Neural progenitor cell (in vitro differentiated cells): ENCODE results near the gene OSCP1. TPM values are rescaled to one million over a fixed set of nuclear protein-coding genes. Genes with fewer than 3 reads are reported as not detected.

Experiments used
- DNase-seq: peaks from one replicate; pipeline ENCODE4 v3.0.0-alpha.2; 2016; ENCODE audit warnings: low spot score
- H2AFZ ChIP-seq: fragments of 200-600 bp; sonication (generic); replicated peaks from 2 replicates; pipeline ENCODE4 v1.6.1; 2016; ENCODE audit warnings: antibody characterized with exemption
- H3F3A ChIP-seq: fragments of 200-600 bp; sonication (generic); 2 replicates; pipeline ENCODE4 v1.6.1; 2016; ENCODE audit warnings: antibody characterized with exemption, low read depth
- H3K27ac ChIP-seq: fragments of 200-600 bp; sonication (generic); 2 replicates; pipeline ENCODE4 v1.5.1; 2016; ENCODE audit warnings: mild to moderate bottlenecking
- H3K27me3 ChIP-seq: fragments of 200-600 bp; sonication (generic); 2 replicates; pipeline ENCODE4 v1.6.1; 2016; ENCODE audit warnings: mild to moderate bottlenecking, moderate library complexity
- H3K36me3 ChIP-seq: fragments of 200-600 bp; sonication (generic); 2 replicates; pipeline ENCODE4 v1.5.1; 2016
- H3K4me1 ChIP-seq: fragments of 200-600 bp; sonication (generic); 2 replicates; pipeline ENCODE4 v1.6.1; 2016; ENCODE audit warnings: mixed run types
- H3K4me2 ChIP-seq: fragments of 200-600 bp; sonication (generic); 2 replicates; pipeline ENCODE4 v1.6.1; 2016
- H3K4me3 ChIP-seq: fragments of 200-600 bp; sonication (generic); 2 replicates; pipeline ENCODE4 v1.5.1; 2016
- H3K79me2 ChIP-seq: fragments of 200-600 bp; sonication (generic); 2 replicates; pipeline ENCODE4 v1.6.1; 2016; ENCODE audit warnings: low read depth
- H3K9ac ChIP-seq: fragments of 200-600 bp; sonication (generic); 2 replicates; pipeline ENCODE4 v1.6.1; 2016
- H3K9me3 ChIP-seq: fragments of 200-600 bp; sonication (generic); 2 replicates; pipeline ENCODE4 v1.5.1; 2016; ENCODE audit warnings: low read depth
- H4K20me1 ChIP-seq: fragments of 200-600 bp; sonication (generic); 2 replicates; pipeline ENCODE4 v1.6.1; 2016; ENCODE audit warnings: low read depth
- H3K27ac Mint-ChIP-seq: 3 replicates; pipeline ENCODE4 v1.8.0; 2021; ENCODE audit warnings: mixed read lengths
- H3K27me3 Mint-ChIP-seq: 2 replicates; pipeline ENCODE4 v1.8.0; 2022; ENCODE audit warnings: low read depth, mild to moderate bottlenecking, inconsistent platforms, moderate library complexity, mixed read lengths; ENCODE audit not compliant: insufficient read depth
- H3K36me3 Mint-ChIP-seq: 3 replicates; pipeline ENCODE4 v1.8.0; 2021; ENCODE audit warnings: mixed read lengths
- H3K4me1 Mint-ChIP-seq: 3 replicates; pipeline ENCODE4 v1.8.0; 2021; ENCODE audit warnings: mixed read lengths
- H3K4me3 Mint-ChIP-seq: 3 replicates; pipeline ENCODE4 v1.8.0; 2021; ENCODE audit warnings: mild to moderate bottlenecking, moderate library complexity, mixed read lengths
- H3K9me3 Mint-ChIP-seq: 3 replicates; pipeline ENCODE4 v1.8.0; 2020; ENCODE audit warnings: mixed read lengths
- CTCF ChIP-seq: fragments of 200-600 bp; sonication (generic); IDR thresholded peaks from 2 replicates; pipeline ENCODE4 v1.5.1; 2017; ENCODE audit warnings: antibody characterized with exemption, mild to moderate bottlenecking
- EZH2 ChIP-seq: fragments of 200-600 bp; sonication (generic); IDR thresholded peaks from 2 replicates; pipeline ENCODE4 v1.6.1; 2017; ENCODE audit warnings: antibody characterized with exemption, mild to moderate bottlenecking, moderate library complexity
- EZH2phosphoT487 ChIP-seq: fragments of 200-600 bp; sonication (generic); IDR thresholded peaks from 2 replicates; pipeline ENCODE4 v1.6.1; 2017; ENCODE audit warnings: antibody characterized with exemption
- total RNA-seq: library from RNA; depleted of rRNA; stranded (reverse); fragments of >200 nt; gene quantifications from 2 replicates; pipeline ENCODE4 v1.2.3, GENCODE V29; 2015; ENCODE audit warnings: low replicate concordance

OSCP1 gene
- total RNA-seq, 1 donor from 2014 or later = 7.8 TPM

- H3K9me3 Mint-ChIP-seq = no peaks in the 10 kb centered on the region
- H3K4me3 Mint-ChIP-seq = no peak overlapping the region
- H3K36me3 ChIP-seq = no peaks in the 10 kb centered on the region
- H3K4me2 ChIP-seq = no peak overlapping the region
- no peaks in the 10 kb centered on the region for H4K20me1 ChIP-seq
- H3K79me2 ChIP-seq = no peaks in the 10 kb centered on the region
- H3K4me1 Mint-ChIP-seq = peaks cover 16% of the 10 kb centered on the region
- TF ChIP-seq CTCF (no peak), EZH2phosphoT487 (no peak), EZH2 (no peak)
- H3K27ac Mint-ChIP-seq = no peak overlapping the region
- H3K4me1 ChIP-seq = peaks cover 8% of the 10 kb centered on the region
- H3K4me3 ChIP-seq = no peak overlapping the region
- H3K27me3 Mint-ChIP-seq = no peaks in the 10 kb centered on the region
- H3K27me3 ChIP-seq = no peaks in the 10 kb centered on the region
- no peaks in the 10 kb centered on the region for H3K9me3 ChIP-seq
- H3K36me3 Mint-ChIP-seq = peaks cover 9% of the 10 kb centered on the region
- no peak overlapping the region for H3K9ac ChIP-seq
- H3F3A ChIP-seq = peaks cover 15% of the 10 kb centered on the region
- H2AFZ ChIP-seq = no peak overlapping the region
- no peak overlapping the region for H3K27ac ChIP-seq
- DNase-seq = no peak
Observed at GRCh38 chr1:36440646-36441045, 9.6 kb downstream of the OSCP1 start.

DNA sequence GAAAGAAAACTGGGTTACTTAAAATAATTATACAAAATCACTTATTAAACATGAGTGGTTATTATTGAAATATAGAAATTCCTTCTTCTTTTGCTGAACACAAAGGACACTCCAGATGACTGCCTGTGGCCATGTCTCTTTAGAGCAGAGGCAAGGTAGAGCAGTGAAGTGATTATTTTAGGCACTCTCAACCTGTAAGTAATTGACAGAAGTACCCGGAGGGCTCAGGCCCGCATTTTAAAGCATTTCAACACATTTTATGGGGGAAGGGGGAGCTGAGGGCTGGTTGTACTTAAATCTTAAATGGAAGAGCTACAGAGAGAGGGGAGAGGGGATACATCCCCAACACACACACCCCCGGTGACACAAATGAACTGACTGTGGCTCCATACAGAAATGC is 10.2 kb downstream of the OSCP1 start:
- Mint-ChIP-seq H3K27me3 (no peaks in the 10 kb centered on the region), H3K4me1 (peaks cover 16% of the 10 kb centered on the region), H3K36me3 (peaks cover 9% of the 10 kb centered on the region), H3K27ac (no peak overlapping the region), H3K9me3 (no peaks in the 10 kb centered on the region), H3K4me3 (no peak overlapping the region)
- Histone ChIP-seq H2AFZ (no peak overlapping the region), H3K9me3 (no peaks in the 10 kb centered on the region), H3K4me1 (peaks cover 8% of the 10 kb centered on the region), H3K4me2 (no peak overlapping the region), H3K79me2 (no peaks in the 10 kb centered on the region), H3K4me3 (no peak overlapping the region), H3K27me3 (no peaks in the 10 kb centered on the region), H3K9ac (no peak overlapping the region), H3K27ac (no peak overlapping the region), H3F3A (peaks cover 15% of the 10 kb centered on the region), H4K20me1 (no peaks in the 10 kb centered on the region), H3K36me3 (no peaks in the 10 kb centered on the region)
- DNase-seq = no peak
- TF ChIP-seq EZH2phosphoT487 (no peak), CTCF (no peak), EZH2 (no peak)

- H3K4me3 Mint-ChIP-seq = no peak overlapping the region
- TF ChIP-seq CTCF = no peak
- no peak for TF ChIP-seq EZH2
- TF ChIP-seq EZH2phosphoT487 = no peak
- H3K4me2 ChIP-seq = no peak overlapping the region
- no peaks in the 10 kb centered on the region for H3K9me3 Mint-ChIP-seq
- no peak overlapping the region for H3K27ac ChIP-seq
- H3K9ac ChIP-seq = no peak overlapping the region
- no peak overlapping the region for H3K4me3 ChIP-seq
- H3K27me3 ChIP-seq = no peaks in the 10 kb centered on the region
- H3K4me1 Mint-ChIP-seq = peaks cover 11% of the 10 kb centered on the region
- no peaks in the 10 kb centered on the region for H4K20me1 ChIP-seq
- H3K79me2 ChIP-seq = no peaks in the 10 kb centered on the region
- no peak for DNase-seq
- H3K4me1 ChIP-seq = no peaks in the 10 kb centered on the region
- H3K36me3 ChIP-seq = no peaks in the 10 kb centered on the region
- H2AFZ ChIP-seq = no peak overlapping the region
- no peaks in the 10 kb centered on the region for H3K27me3 Mint-ChIP-seq
- H3K9me3 ChIP-seq = no peaks in the 10 kb centered on the region
- H3K27ac Mint-ChIP-seq = no peak overlapping the region
- H3K36me3 Mint-ChIP-seq = peaks cover 9% of the 10 kb centered on the region
- peaks cover 6% of the 10 kb centered on the region for H3F3A ChIP-seq
Observed at GRCh38 chr1:36438715-36439114, 11.5 kb downstream of the OSCP1 start.
